Measurements from ENCODE around the gene KRTAP3-3. TPM values are rescaled to one million over a fixed set of nuclear protein-coding genes. Genes with fewer than 3 reads are reported as not detected.

The KRTAP3-3 gene
- total and polyA plus RNA-seq, 2 of the 8 experiments (the other 6 are each of a cell fraction or from before 2014, with no cell fraction given) = not detected

GRCh38 chr17:40944531-40944930 is 49.4 kb downstream of the KRTAP3-3 start:
- Histone ChIP-seq H3K23me2 (ENCODE audit: low read depth, low read length) (no peaks in the 10 kb centered on the region), H3K56ac (replicated peaks; ENCODE audit: insufficient read length, low read depth, low read length) (no peak overlapping the region), H3K27ac (ENCODE audit: low read depth, low read length) (no peak overlapping the region), H2AFZ (ENCODE audit: low read length) (no peak overlapping the region), H4K5ac (ENCODE audit: insufficient read length, low read depth, low read length) (no peak overlapping the region), H3K14ac (ENCODE audit: insufficient read length) (no peak overlapping the region), H3K79me1 (ENCODE audit: low read depth, low read length) (no peaks in the 10 kb centered on the region), H4K8ac (ENCODE audit: extremely low read depth, insufficient read depth, low read length) (no peak overlapping the region), H3K27me3 (replicated peaks in 1 of 4; ENCODE audit: control insufficient read depth in 3 of 4, extremely low read depth in 1 of 4, insufficient read depth in 3 of 4, low read length in 3 of 4) (no peaks in the 10 kb centered on the region), H3K9ac (replicated peaks in 1 of 4; ENCODE audit: extremely low read depth in 1 of 4, low read depth in 3 of 4, low read length in 3 of 4) (no peak overlapping the region), H3K79me2 (ENCODE audit: control insufficient read depth in 1 of 2, insufficient read depth in 2 of 2, low read length in 2 of 2) (no peaks in the 10 kb centered on the region), H2BK12ac (ENCODE audit: low read depth, low read length) (no peak overlapping the region), H2AK5ac (ENCODE audit: low read depth, low read length) (no peak overlapping the region), H2BK5ac (ENCODE audit: low read depth, low read length) (no peak overlapping the region), H4K91ac (replicated peaks; ENCODE audit: insufficient read length, low read length) (no peak overlapping the region), H3K36me3 (ENCODE audit: control insufficient read depth in 2 of 4, insufficient read depth in 4 of 4, low read length in 3 of 4) (no peaks in the 10 kb centered on the region), H2BK20ac (ENCODE audit: low read length) (no peak overlapping the region), H3K4me2 (ENCODE audit: insufficient read depth in 1 of 2, low read depth in 2 of 2, low read length in 2 of 2) (no peak overlapping the region), H3K4me3 (ENCODE audit: extremely low read depth in 1 of 4, insufficient read depth in 2 of 4, low read depth in 3 of 4, low read length in 4 of 4) (no peak overlapping the region), H3K18ac (ENCODE audit: extremely low read depth, low read length) (no peak overlapping the region), H2BK120ac (replicated peaks; ENCODE audit: low read depth, low read length) (no peak overlapping the region), H3K9me3 (ENCODE audit: insufficient read depth in 2 of 2, low read depth in 1 of 2, low read length in 1 of 2) (no peaks in the 10 kb centered on the region), H3K4me1 (replicated peaks in 1 of 4; ENCODE audit: control insufficient read depth in 3 of 4, insufficient read depth in 4 of 4, low read length in 3 of 4) (no peaks in the 10 kb centered on the region), H2BK15ac (ENCODE audit: low read length) (no peak overlapping the region), H3K4ac (replicated peaks; ENCODE audit: insufficient read length, low read depth, low read length) (no peak overlapping the region), H3K23ac (ENCODE audit: insufficient read length) (no peak overlapping the region), H4K20me1 (replicated peaks in 1 of 2; ENCODE audit: control insufficient read depth in 1 of 2, insufficient read depth in 2 of 2, low read length in 2 of 2) (no peaks in the 10 kb centered on the region)
- FAIRE-seq (no peak), DNase-seq (ENCODE audit: low read depth in 1 of 2, low spot score in 2 of 2) (no peak)
- WGBS, 2 experiments (ENCODE audit: extremely low coverage in 1 of 2, insufficient coverage in 1 of 2, insufficient read length in 1 of 2, insufficient replicate concordance in 2 of 2, low coverage in 1 of 2, low lambda C conversion rate in 2 of 2, missing lambda C conversion rate in 1 of 2) = 86% methylated on average over 1 of the region's 1 CpG; no CpG with 5 or more reads in 1 of the 2 experiments
- ChIA-PET POLR2A (ENCODE audit: partially characterized antibody) (no interaction called here), CTCF (ENCODE audit: partially characterized antibody) (interaction anchor here (0.6 to 4.0 kb wide), 4 partner anchors 10 to 104 kb away, joined by 3 to 12 read pairs (median 5); no protein-coding TSS in a partner anchor)
- TF ChIP-seq POLR2AphosphoS5 (IDR thresholded peaks at IDR 0.05; ENCODE audit: low read depth, low read length) (no peak), TBP (IDR thresholded peaks at IDR 0.05; ENCODE audit: low read depth, low read length) (no peak), NRF1 (IDR thresholded peaks at IDR 0.05; ENCODE audit: low read depth, low read length) (no peak), ATF2 (IDR thresholded peaks at IDR 0.05; ENCODE audit: low read length) (no peak), BACH1 (IDR thresholded peaks at IDR 0.05; ENCODE audit: low read length) (no peak), CBX5 (IDR thresholded peaks at IDR 0.05; ENCODE audit: low read depth, low read length) (no peak), GTF2F1 (IDR thresholded peaks at IDR 0.05; ENCODE audit: borderline replicate concordance, low read depth, low read length) (no peak), JUND (IDR thresholded peaks at IDR 0.05; ENCODE audit: low read length) (no peak), GABPA (IDR thresholded peaks at IDR 0.05; ENCODE audit: borderline replicate concordance, insufficient read depth, low read length) (no peak), KDM5A (IDR thresholded peaks at IDR 0.05; ENCODE audit: low read length) (no peak), FOSL1 (IDR thresholded peaks at IDR 0.05; ENCODE audit: insufficient read depth, low read depth, low read length) (no peak), RNF2 (IDR thresholded peaks at IDR 0.05; ENCODE audit: borderline replicate concordance, low read depth, low read length, missing control alignments, poor library complexity, severe bottlenecking) (no peak), SP2 (IDR thresholded peaks at IDR 0.05; ENCODE audit: low read length) (no peak), SP4 (IDR thresholded peaks at IDR 0.05; ENCODE audit: low read length) (no peak)
